A549 (cell line): ENCODE results near the gene NSMCE4A. TPM values are rescaled to one million over a fixed set of nuclear protein-coding genes. Genes with fewer than 3 reads are reported as not detected.
"Not testable (repeated sequence)": the region's sequence is repeated elsewhere in the genome, so short reads cannot be mapped to it uniquely, and the experiment has no call there.

Experiments used
- ATAC-seq, 2 experiments: fragments of 200-7000 bp in 1 of 2; fragments of >200 bp in 1 of 2; cut with Nextera tagmentation in 1 of 2; cut with Tn5 transposase in 1 of 2; 3 replicates each; pipeline versions ENCODE4 v1.8.0 to v1.9.1; 2018 to 2020; ENCODE audit warnings: mild to moderate bottlenecking in 1 of 2, moderate library complexity in 1 of 2
- CTCF ChIA-PET: fragments of 300-600 bp; sonication (Branson Sonifier 250); formaldehyde crosslinking; extraction: SDS; loops from one replicate; lab custom pipeline; 2021; ENCODE audit warnings: antibody characterized with exemption, inconsistent platforms; lab: Yijun Ruan, JAX
- POLR2A ChIA-PET: fragments of 350-600 bp; formaldehyde crosslinking; extraction: SDS; loops from one replicate; lab custom pipeline; 2021; ENCODE audit warnings: antibody characterized with exemption, inconsistent platforms; lab: Yijun Ruan, JAX
- DNase-seq, 2 experiments: peaks; one replicate each; pipeline versions ENCODE4 v3.0.0 to v3.0.0-alpha.2; 2011 to 2016; ENCODE audit warnings: low read depth in 1 of 2, low spot score in 1 of 2
- FAIRE-seq: peaks from 2 replicates; lab custom pipeline; 2011; peaks lifted over from hg19 to GRCh38; lab: Jason Lieb, UNC
- H3K27ac ChIP-seq, 2 experiments: fragments of >200 bp; sonication (Bioruptor Twin); formaldehyde crosslinking; 3 replicates each; pipeline ENCODE4 v1.5.1; 2016 to 2017
- H3K4me1 ChIP-seq: fragments of >200 bp; sonication (Bioruptor Twin); formaldehyde crosslinking; 3 replicates; pipeline ENCODE4 v1.6.1; 2016
- H3K4me2 ChIP-seq: fragments of >200 bp; sonication (Bioruptor Twin); formaldehyde crosslinking; 3 replicates; pipeline ENCODE4 v1.6.1; 2016
- H3K4me3 ChIP-seq: fragments of >200 bp; sonication (Bioruptor Twin); formaldehyde crosslinking; 3 replicates; pipeline ENCODE4 v1.5.1; 2016
- H3K9me3 ChIP-seq: fragments of >200 bp; sonication (Bioruptor Twin); formaldehyde crosslinking; 3 replicates; pipeline ENCODE4 v1.6.1; 2016
- CBX2 ChIP-seq: fragments of 200-600 bp; sonication (generic); IDR thresholded peaks from 2 replicates; pipeline ENCODE4 v1.6.1; 2016; ENCODE audit warnings: low read depth, mild to moderate bottlenecking, borderline replicate concordance
- CEBPB ChIP-seq, 2 experiments: fragments of >200 bp in 1 of 2; sonication (Bioruptor Twin) in 1 of 2; formaldehyde crosslinking in 1 of 2; IDR thresholded peaks; 2 replicates each; pipeline ENCODE4 v1.6.1; 2012 to 2016
- CHD4 ChIP-seq: fragments of 200-600 bp; sonication (generic); IDR thresholded peaks from 2 replicates; pipeline ENCODE4 v1.6.1; 2016; ENCODE audit warnings: antibody characterized with exemption, mild to moderate bottlenecking, borderline replicate concordance
- EHF ChIP-seq: fragments of 250-450 bp; sonication (Bioruptor Pico); IDR thresholded peaks from 2 replicates; pipeline ENCODE4 v1.5.0; 2020; ENCODE audit warnings: mild to moderate bottlenecking
- FOSB ChIP-seq: fragments of 250-450 bp; sonication (Bioruptor Pico); IDR thresholded peaks from 2 replicates; pipeline ENCODE4 v1.5.0; 2020; ENCODE audit warnings: mild to moderate bottlenecking, moderate library complexity
- FOSL2 ChIP-seq, 2 experiments: fragments of 450-650 bp in 1 of 2; fragments of >200 bp in 1 of 2; sonication (Bioruptor Twin) in 1 of 2; formaldehyde crosslinking; IDR thresholded peaks; 2 replicates each; pipeline versions ENCODE4 v1.5.0 to v1.6.1; 2016 to 2020; ENCODE audit warnings: mild to moderate bottlenecking in 1 of 2, moderate library complexity in 1 of 2
- HDAC2 ChIP-seq: fragments of 200-600 bp; sonication (generic); IDR thresholded peaks from 2 replicates; pipeline ENCODE4 v1.6.1; 2016
- JUN ChIP-seq, 2 experiments: fragments of >200 bp; sonication (Bioruptor Twin); formaldehyde crosslinking; IDR thresholded peaks; 2 replicates in 1 of 2; 3 replicates in 1 of 2; pipeline ENCODE4 v1.6.1; 2016 to 2017
- JUNB ChIP-seq: fragments of >200 bp; sonication (Bioruptor Twin); formaldehyde crosslinking; IDR thresholded peaks from 2 replicates; pipeline ENCODE4 v1.6.1; 2016
- KDM1A ChIP-seq: fragments of 200-600 bp; sonication (generic); IDR thresholded peaks from 2 replicates; pipeline ENCODE4 v1.6.1; 2016; ENCODE audit warnings: low read depth, mild to moderate bottlenecking
- KDM5A ChIP-seq: fragments of 200-600 bp; sonication (generic); IDR thresholded peaks from 2 replicates; pipeline ENCODE4 v1.6.1; 2016; ENCODE audit warnings: antibody characterized with exemption, mild to moderate bottlenecking
- NPAS2 ChIP-seq: fragments of 250-450 bp; sonication (Bioruptor Pico); IDR thresholded peaks from 2 replicates; pipeline ENCODE4 v1.8.0; 2022; ENCODE audit warnings: mild to moderate bottlenecking, moderate library complexity, borderline replicate concordance
- NR3C1 ChIP-seq: fragments of >200 bp; sonication (Bioruptor Twin); formaldehyde crosslinking; IDR thresholded peaks from 3 replicates; pipeline ENCODE4 v1.6.1; 2017
- POLR2AphosphoS2 ChIP-seq: conservative IDR thresholded peaks from 2 replicates; pipeline ENCODE4 v1.6.1; 2012; ENCODE audit warnings: low read length, improper control_type of control experiment, inconsistent platforms
- RAD21 ChIP-seq, 2 experiments: fragments of >200 bp in 1 of 2; sonication (Bioruptor Twin) in 1 of 2; formaldehyde crosslinking in 1 of 2; IDR thresholded peaks in 1 of 2; conservative IDR thresholded peaks in 1 of 2; 2 replicates in 1 of 2; 3 replicates in 1 of 2; pipeline ENCODE4 v1.6.1; 2012 to 2018; ENCODE audit warnings: inconsistent platforms in 1 of 2
- RFX5 ChIP-seq: fragments of 450-650 bp; IDR thresholded peaks from 2 replicates; pipeline ENCODE4 v1.7.1; 2014; ENCODE audit warnings: antibody characterized with exemption, mild to moderate bottlenecking, moderate library complexity
- ZC3H11A ChIP-seq: fragments of 450-650 bp; IDR thresholded peaks from 2 replicates; pipeline ENCODE4 v1.6.1; 2014; ENCODE audit warnings: antibody characterized with exemption, mild to moderate bottlenecking
- ZFP36 ChIP-seq: fragments of 450-650 bp; IDR thresholded peaks from 2 replicates; pipeline ENCODE4 v1.6.1; 2014; ENCODE audit warnings: borderline replicate concordance; ENCODE audit not compliant: partially characterized antibody
- ZNF302 ChIP-seq: fragments of 250-450 bp; sonication (Bioruptor Pico); IDR thresholded peaks from 2 replicates; pipeline ENCODE4 v1.9.0; 2021; ENCODE audit warnings: inconsistent platforms, mild to moderate bottlenecking, moderate library complexity
- WGBS: methylation state at CpG from one replicate; pipeline ENCODE4 v1.1.6; 2017; ENCODE audit errors: missing lambda C conversion rate; 5-methylcytosine and 5-hydroxymethylcytosine counted together
- polyA plus RNA-seq, 4 experiments: library from polyadenylated mRNA; depleted of rRNA in 3 of 4; stranded (reverse); fragments of >200 nt; fragmentation: RNase III in 1 of 4; extraction: RNeasy Plus Mini Kit Qiagen cat#74134 plus additional on column Dnase treatment in 1 of 4; gene quantifications; 2 replicates in 3 of 4; 3 replicates in 1 of 4; pipeline ENCODE4 v1.2.3, GENCODE V29; 2011 to 2017
- TF ChIP-seq, protein P1 (sequence below): IDR thresholded peaks from 2 replicates; pipeline ENCODE4 v1.6.1; 2012
- TF ChIP-seq, protein P2 (sequence below): fragments of >200 bp; sonication (Bioruptor Twin); formaldehyde crosslinking; IDR thresholded peaks from 2 replicates; pipeline ENCODE4 v1.6.1; 2016
- TF ChIP-seq, protein P3 (sequence below): fragments of 200-600 bp; sonication (generic); IDR thresholded peaks from 2 replicates; pipeline ENCODE4 v1.6.1; 2016; ENCODE audit warnings: antibody characterized with exemption, mild to moderate bottlenecking, moderate library complexity
- TF ChIP-seq, protein P4 (sequence below): fragments of 150-350 bp; IDR thresholded peaks from 2 replicates; pipeline ENCODE4 v1.6.1; 2014; ENCODE audit warnings: low read depth, mild to moderate bottlenecking, low read length

The NSMCE4A gene
- polyA plus RNA-seq, 2 of the 4 experiments (the other 2 are of a cell fraction) = 67.2 to 172 TPM

DNA sequence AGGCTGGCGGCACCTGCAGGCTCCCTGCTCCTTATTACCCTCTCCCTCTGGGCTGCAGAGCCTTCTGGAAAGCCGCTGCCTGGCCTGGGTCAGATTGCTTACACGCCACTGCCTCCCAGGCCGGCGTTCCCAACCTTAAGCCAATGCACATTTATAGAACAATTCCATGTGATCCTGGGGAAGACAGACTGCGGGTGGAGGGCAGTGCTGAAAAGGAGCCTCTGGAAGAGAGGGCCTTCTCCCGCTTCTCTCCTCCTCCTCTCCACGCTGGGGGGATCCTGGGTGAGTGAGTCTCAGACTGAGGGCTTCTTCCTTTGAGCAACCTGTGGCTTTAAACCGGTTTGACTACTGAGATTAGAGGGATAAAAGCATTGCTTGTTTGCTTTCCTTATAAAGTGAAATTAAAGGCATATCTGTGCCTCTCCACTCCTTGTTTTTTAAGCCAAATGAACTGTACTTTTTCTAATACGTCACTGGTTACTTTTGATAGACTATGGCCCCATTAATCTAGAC is 19.5 kb upstream of the NSMCE4A start (continued):
- TF ChIP-seq, protein P1, sequence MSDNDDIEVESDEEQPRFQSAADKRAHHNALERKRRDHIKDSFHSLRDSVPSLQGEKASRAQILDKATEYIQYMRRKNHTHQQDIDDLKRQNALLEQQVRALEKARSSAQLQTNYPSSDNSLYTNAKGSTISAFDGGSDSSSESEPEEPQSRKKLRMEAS = no peak
- no peak for TF ChIP-seq NPAS2 (CRISPR knock-in tag)
- no peak for TF ChIP-seq NR3C1
- TF ChIP-seq ZFP36 = no peak
- no peak for TF ChIP-seq KDM5A

DNA sequence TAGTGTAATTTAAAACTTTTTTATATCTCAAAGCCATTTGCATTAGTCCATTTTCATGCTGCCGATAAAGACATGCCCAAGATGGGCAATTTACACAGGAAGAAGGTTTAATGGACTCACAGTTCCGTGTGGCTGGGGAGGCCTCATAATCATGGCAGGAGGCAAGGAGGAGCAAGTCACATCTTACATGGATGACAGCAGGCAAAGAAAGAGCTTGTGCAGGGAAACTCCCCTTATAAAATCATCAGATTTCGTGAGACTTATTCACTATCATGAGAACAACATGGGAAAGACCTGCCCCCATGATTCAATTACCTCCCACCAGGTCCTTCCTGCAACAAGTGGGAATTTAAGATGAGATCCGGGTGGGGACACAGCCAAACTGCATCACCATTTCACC is 16.7 kb upstream of the NSMCE4A start:
- ATAC-seq, H3K4me1 ChIP-seq, H3K4me2 ChIP-seq, POLR2A ChIA-PET, H3K27ac ChIP-seq, H3K9me3 ChIP-seq, FAIRE-seq, H3K4me3 ChIP-seq, DNase-seq: not testable (repeated sequence)
- WGBS = 81% methylated on average over 4 of the region's 4 CpGs
- CTCF ChIA-PET = interaction anchor here (1.6 kb wide), 1 partner anchor 32 kb away, joined by 3 read pairs; no protein-coding TSS in a partner anchor

DNA sequence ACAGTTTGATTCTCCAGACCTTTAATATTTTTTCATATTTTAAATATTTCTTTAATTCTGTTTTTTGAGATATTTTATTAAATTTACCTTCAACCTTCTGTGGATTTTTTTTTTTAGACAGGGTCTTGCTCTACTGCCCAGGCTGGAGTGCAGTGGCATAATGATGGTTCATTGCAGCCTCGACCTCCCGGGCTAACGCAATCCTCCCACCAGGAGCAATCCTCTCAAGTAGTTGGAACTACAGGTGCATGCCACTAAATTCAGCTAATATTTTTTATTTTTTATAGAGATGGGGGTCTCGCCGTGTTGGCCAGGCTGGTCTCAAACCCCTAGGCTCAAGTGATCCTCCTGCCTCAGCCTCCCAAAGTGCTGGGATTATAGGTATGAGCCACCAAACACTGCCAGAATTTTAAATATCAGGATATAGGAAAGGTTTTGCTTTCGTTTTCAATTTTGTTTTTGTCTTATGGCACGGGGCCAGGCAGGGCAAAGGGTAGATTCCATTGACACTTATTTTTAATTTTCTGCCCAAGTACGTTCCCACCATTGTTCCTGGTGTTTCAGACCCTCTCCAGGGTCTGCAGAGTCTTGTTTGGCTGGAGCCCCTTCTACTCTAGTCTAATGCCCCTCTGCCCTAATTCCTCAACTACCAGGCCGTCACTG is 15.1 kb upstream of the NSMCE4A start:
- Histone ChIP-seq H3K4me2 (peak overlapping the region; percentile 16; the same call in 1 of the 3 replicates), H3K27ac (peak overlapping the region in 1 of 2 experiments; percentile 15; a peak in 1 of 6 replicates), H3K9me3 (peaks cover 12% of the 10 kb centered on the region; the same call in 2 of the 3 replicates), H3K4me3 (no peak overlapping the region), H3K4me1 (no peaks in the 10 kb centered on the region)
- FAIRE-seq (no peak), DNase-seq (no peak), ATAC-seq (no peak)
- WGBS = 71% methylated on average over 9 of the region's 9 CpGs
- TF ChIP-seq POLR2AphosphoS2 = no peak
- no peak for TF ChIP-seq FOSL2 (IDR thresholded peaks at IDR 0.05)
- TF ChIP-seq FOSL2 (CRISPR knock-in tag; IDR thresholded peaks at IDR 0.05) = no peak
- TF ChIP-seq HDAC2 = no peak
- no peak for TF ChIP-seq RAD21 (conservative IDR thresholded peaks at IDR 0.05 in 1 of 2, IDR thresholded peaks at IDR 0.05 in 1 of 2)
- TF ChIP-seq CBX2 = no peak
- no peak for TF ChIP-seq KDM1A
- no peak for TF ChIP-seq EHF (CRISPR knock-in tag)
- TF ChIP-seq RFX5 = no peak
- TF ChIP-seq JUNB = no peak
- TF ChIP-seq CEBPB (IDR thresholded peaks at IDR 0.05) = no peak
- no peak for TF ChIP-seq FOSB (CRISPR knock-in tag)
- ChIA-PET POLR2A (no interaction called here), CTCF (interaction anchor here (0.7 kb wide), 1 partner anchor 444 kb away, joined by 3 read pairs; no protein-coding TSS in a partner anchor)

DNA sequence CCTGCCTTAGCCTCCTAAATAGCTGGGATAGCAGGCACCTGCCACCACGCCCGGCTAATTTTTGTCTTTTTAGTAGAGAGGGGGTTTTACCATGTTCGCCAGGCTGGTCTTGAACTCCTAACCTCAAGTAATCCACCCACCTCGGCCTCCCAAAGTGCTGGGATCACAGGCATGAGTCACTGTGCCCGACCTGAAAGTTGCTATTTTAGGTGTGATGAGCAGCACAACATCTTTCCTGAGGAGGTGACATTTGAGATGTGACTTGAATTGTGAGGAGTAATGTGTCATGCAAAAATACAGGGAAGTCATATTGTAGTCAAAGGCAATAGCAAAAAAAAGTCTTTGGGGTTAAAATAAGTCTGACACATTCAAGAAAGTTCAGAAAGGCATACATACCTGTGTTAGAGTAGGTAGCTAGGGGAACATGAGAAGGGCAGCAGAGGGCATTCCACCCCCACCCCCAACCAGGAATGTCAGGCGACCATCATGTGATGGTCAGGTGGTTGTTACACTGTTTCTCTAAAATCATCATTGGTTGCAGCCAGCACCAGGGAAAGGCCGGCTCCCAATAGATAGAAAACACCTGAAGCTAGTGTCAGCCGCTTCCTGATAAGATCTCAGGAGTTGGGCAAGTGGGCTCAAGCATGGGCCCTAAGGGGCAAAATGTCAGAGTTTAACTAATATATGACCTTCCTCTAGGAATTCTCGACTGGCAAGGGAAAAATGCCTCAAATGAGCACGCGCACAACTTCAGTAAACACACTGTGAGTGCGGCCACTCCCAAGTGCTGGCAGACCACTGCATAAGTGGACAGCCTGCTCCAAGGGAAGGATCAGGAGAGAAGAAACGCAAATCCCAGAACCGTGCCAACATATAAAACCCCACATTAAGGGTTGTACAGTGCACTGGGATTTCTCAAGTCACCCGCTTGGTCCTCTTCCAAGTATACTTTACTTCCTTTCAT is 13.6 kb upstream of the NSMCE4A start, which contains the start of gene TACC2:
Gene TACC2, plus strand, starts transcription at position 803 of the 964 bp plus-strand sequence. CDS start 32,819 bp downstream, outside the sequence.
- CTCF ChIA-PET = no interaction called here
- Histone ChIP-seq H3K4me2 (0 out of 3 replicates have a peak within 1 kb of the TSS, but pooled peaks have one; percentile 16), H3K9me3 (peaks cover 27% of the 10 kb centered on the region), H3K4me1 (no peaks in the 10 kb centered on the region), H3K4me3 (no peak within 1 kb of the TSS), H3K27ac (no peak within 1 kb of the TSS)
- FAIRE-seq (no peak), ATAC-seq (no peak), DNase-seq (no peak)
- WGBS = 77% methylated on average over 15 of the region's 15 CpGs
- POLR2A ChIA-PET = no interaction called here
- no peak for TF ChIP-seq ZC3H11A
- no peak for TF ChIP-seq EHF (CRISPR knock-in tag)
- TF ChIP-seq NR3C1 = no peak
- TF ChIP-seq, protein P2, sequence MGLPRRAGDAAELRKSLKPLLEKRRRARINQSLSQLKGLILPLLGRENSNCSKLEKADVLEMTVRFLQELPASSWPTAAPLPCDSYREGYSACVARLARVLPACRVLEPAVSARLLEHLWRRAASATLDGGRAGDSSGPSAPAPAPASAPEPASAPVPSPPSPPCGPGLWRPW = no peak
- TF ChIP-seq, protein P3, sequence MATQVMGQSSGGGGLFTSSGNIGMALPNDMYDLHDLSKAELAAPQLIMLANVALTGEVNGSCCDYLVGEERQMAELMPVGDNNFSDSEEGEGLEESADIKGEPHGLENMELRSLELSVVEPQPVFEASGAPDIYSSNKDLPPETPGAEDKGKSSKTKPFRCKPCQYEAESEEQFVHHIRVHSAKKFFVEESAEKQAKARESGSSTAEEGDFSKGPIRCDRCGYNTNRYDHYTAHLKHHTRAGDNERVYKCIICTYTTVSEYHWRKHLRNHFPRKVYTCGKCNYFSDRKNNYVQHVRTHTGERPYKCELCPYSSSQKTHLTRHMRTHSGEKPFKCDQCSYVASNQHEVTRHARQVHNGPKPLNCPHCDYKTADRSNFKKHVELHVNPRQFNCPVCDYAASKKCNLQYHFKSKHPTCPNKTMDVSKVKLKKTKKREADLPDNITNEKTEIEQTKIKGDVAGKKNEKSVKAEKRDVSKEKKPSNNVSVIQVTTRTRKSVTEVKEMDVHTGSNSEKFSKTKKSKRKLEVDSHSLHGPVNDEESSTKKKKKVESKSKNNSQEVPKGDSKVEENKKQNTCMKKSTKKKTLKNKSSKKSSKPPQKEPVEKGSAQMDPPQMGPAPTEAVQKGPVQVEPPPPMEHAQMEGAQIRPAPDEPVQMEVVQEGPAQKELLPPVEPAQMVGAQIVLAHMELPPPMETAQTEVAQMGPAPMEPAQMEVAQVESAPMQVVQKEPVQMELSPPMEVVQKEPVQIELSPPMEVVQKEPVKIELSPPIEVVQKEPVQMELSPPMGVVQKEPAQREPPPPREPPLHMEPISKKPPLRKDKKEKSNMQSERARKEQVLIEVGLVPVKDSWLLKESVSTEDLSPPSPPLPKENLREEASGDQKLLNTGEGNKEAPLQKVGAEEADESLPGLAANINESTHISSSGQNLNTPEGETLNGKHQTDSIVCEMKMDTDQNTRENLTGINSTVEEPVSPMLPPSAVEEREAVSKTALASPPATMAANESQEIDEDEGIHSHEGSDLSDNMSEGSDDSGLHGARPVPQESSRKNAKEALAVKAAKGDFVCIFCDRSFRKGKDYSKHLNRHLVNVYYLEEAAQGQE = no peak
- TF ChIP-seq, protein P1 = no peak
- no peak for TF ChIP-seq ZNF302 (CRISPR knock-in tag)
- TF ChIP-seq, protein P4, sequence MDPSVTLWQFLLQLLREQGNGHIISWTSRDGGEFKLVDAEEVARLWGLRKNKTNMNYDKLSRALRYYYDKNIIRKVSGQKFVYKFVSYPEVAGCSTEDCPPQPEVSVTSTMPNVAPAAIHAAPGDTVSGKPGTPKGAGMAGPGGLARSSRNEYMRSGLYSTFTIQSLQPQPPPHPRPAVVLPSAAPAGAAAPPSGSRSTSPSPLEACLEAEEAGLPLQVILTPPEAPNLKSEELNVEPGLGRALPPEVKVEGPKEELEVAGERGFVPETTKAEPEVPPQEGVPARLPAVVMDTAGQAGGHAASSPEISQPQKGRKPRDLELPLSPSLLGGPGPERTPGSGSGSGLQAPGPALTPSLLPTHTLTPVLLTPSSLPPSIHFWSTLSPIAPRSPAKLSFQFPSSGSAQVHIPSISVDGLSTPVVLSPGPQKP = no peak
- no peak for TF ChIP-seq HDAC2
- no peak for TF ChIP-seq KDM1A
- TF ChIP-seq CHD4 = no peak
- no peak for TF ChIP-seq JUN (IDR thresholded peaks at IDR 0.05)
